GM12864 (cell line): ENCODE data around the gene FKBP14.

Experiments used
- DNase-seq: peaks from one replicate; pipeline ENCODE4 v3.0.0-alpha.2; 2011; ENCODE audit warnings: low read depth
- H3K4me3 ChIP-seq: 2 replicates; pipeline ENCODE4 v1.5.1; 2011; ENCODE audit warnings: mild to moderate bottlenecking, low read depth, low read length, control low read depth
- TF ChIP-seq, protein P1 (sequence below): IDR thresholded peaks from 2 replicates; pipeline ENCODE4 v1.5.1; 2011; ENCODE audit warnings: low read depth, mild to moderate bottlenecking, moderate library complexity, low read length, control low read depth, inconsistent platforms; ENCODE audit errors: missing control alignments

The FKBP14 gene

DNA sequence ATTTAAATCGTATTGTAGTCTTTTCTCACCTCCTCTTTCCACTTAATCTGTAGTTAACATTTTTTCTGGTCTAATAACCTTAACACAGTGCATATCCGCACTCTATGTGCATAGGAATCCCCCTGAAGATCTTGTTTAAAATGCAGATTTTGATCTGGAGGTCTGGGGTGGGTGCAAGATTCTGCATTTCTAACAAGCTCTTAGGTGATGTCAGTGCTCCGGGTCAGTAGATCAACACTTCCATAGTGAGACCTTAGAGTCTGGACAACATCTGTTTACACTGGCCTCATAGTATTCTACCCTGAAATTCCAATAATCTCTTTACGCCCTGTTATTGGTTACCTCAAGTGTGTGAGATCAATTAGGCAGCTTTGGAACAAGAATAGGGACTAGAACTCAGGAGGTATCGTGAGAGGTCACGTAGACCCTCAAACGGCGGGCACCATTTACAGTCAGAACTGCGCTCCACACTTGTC is 1.3 kb upstream of the FKBP14 start:
- peak overlapping the region; percentile 93 for H3K4me3 ChIP-seq
- no peak for DNase-seq
- TF ChIP-seq, protein P1, sequence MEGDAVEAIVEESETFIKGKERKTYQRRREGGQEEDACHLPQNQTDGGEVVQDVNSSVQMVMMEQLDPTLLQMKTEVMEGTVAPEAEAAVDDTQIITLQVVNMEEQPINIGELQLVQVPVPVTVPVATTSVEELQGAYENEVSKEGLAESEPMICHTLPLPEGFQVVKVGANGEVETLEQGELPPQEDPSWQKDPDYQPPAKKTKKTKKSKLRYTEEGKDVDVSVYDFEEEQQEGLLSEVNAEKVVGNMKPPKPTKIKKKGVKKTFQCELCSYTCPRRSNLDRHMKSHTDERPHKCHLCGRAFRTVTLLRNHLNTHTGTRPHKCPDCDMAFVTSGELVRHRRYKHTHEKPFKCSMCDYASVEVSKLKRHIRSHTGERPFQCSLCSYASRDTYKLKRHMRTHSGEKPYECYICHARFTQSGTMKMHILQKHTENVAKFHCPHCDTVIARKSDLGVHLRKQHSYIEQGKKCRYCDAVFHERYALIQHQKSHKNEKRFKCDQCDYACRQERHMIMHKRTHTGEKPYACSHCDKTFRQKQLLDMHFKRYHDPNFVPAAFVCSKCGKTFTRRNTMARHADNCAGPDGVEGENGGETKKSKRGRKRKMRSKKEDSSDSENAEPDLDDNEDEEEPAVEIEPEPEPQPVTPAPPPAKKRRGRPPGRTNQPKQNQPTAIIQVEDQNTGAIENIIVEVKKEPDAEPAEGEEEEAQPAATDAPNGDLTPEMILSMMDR, result no peak

DNA sequence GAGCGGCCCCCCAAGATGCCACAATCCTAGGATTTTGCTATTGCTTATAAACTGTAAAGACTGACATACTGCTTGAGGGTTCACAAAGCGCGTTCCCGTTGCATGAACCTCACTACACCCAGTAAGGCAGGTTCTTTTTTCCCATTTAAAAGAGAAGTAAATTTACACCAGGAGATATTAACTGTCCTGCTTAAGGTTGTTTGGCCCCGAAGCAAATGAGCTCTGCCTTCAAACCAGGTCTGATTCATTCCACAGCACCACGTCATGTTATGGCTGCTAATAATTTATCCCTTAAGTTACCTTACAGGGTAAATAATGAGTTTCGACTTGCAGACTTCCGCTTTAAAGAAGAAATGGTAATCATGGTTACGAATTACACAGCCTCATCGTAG is 559 bp upstream of the FKBP14 start:
- no peak for DNase-seq
- TF ChIP-seq, protein P1, result no peak
- H3K4me3 ChIP-seq, result peak overlapping the region; percentile 93

DNA sequence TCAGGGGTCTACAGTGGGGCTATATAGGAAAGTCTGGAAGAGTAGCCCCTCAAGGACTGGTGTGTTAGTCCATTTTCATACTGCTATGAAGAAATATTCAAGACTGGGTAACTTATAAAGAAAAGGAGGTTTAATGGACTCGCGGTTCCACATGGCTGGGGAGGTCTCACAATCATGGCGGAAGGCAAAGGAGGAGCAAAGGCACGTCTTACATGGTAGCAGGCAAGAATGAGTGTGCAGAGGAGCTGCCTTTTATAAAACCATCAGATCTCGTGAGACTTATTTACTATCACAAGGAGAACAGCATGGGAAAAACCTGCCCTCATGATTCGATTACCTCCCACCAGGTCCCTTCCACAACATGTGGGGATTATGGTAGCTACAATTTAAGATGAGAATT is 3.0 kb downstream of the FKBP14 start:
- DNase-seq, result no peak
- no peak overlapping the region for H3K4me3 ChIP-seq
- TF ChIP-seq, protein P1, result no peak

DNA sequence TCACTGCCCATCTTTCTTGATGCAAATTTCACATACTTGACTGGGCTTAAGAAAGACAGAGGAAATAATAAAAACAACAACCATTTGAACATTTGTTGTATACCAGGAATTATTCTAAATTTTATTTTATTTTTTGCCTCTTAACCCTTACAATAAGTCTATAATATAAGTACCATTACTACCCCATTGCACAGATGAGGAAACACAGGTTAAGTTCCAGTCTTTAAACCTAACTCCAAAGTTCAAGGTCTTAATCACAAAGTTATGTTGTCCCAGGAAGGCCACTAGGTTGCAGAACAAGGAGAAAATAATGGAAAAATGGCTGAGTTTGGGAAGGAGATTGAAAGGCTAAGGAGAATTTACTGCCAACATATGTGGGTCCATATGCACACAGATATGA is 3.5 kb downstream of the FKBP14 start:
- no peak for DNase-seq
- H3K4me3 ChIP-seq, result no peak overlapping the region
- TF ChIP-seq, protein P1, result no peak

DNA sequence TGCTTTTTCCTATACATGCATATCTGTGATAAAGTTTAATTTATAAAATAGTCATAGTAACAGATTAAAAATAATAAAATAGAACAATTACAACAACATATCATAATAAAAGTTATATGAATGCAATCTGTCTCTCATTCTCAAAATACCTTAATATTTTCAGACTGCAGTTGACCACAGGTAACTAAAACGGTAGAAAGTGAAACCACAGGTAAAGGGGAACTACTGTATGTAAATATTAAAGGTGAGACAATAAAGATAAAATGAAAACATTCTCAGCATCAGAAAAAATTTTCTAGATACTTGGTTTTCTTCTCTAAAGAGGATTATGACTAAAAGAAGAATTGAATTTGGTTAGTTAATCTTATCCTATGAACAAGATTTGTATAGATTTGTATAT is 6.0 kb downstream of the FKBP14 start:
- TF ChIP-seq, protein P1, result no peak
- no peak overlapping the region for H3K4me3 ChIP-seq
- no peak for DNase-seq

DNA sequence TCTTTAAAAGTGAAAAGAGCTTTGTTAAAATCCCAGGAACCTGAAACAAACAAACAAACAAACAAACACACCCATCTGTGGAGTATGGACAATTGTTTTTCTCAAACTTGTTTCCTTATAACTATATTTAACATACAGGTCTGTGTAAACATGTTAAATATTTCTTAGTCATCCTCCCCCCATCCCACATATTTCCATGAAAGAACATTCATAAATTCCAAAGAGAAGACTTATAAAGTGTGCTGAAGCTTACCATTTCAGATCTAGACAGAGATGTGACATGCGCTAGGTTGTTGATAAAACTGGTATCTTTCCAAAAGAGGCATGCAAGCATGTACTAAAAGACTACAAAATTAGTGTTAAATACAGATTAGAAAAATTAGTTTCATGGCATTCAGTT is 6.5 kb downstream of the FKBP14 start:
- DNase-seq, result no peak
- no peak overlapping the region for H3K4me3 ChIP-seq
- TF ChIP-seq, protein P1, result no peak

DNA sequence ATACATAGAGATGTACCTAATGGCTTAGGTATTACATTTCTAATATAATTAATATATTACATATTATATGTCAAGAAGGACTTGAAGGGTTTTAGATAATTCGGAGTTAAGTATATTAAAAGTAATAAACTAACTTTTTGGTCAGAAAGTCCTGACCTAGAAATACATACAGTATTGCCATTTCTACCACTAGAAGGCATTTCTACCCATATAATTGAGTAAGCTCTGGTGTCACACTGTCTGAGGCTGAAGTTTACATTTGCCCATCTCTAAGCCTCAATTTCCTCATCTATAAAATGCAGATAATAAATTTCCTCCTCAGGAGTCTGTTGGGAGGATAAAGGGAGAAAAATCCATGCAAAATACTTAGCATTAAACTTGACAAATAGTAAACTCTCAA is 7.1 kb downstream of the FKBP14 start:
- no peak for DNase-seq
- H3K4me3 ChIP-seq, result no peak overlapping the region
- TF ChIP-seq, protein P1, result no peak
